Left forelimb (tissue), 1 donor: Measurements from ENCODE around the gene CEP95.
"Not testable (repeated sequence)": the region's sequence is repeated elsewhere in the genome, so short reads cannot be mapped to it uniquely, and the experiment has no call there.

Source experiments
- DNase-seq: peaks from one replicate; pipeline ENCODE4 v3.0.0-alpha.2; 2018; ENCODE audit warnings: low spot score

CEP95 gene

DNA sequence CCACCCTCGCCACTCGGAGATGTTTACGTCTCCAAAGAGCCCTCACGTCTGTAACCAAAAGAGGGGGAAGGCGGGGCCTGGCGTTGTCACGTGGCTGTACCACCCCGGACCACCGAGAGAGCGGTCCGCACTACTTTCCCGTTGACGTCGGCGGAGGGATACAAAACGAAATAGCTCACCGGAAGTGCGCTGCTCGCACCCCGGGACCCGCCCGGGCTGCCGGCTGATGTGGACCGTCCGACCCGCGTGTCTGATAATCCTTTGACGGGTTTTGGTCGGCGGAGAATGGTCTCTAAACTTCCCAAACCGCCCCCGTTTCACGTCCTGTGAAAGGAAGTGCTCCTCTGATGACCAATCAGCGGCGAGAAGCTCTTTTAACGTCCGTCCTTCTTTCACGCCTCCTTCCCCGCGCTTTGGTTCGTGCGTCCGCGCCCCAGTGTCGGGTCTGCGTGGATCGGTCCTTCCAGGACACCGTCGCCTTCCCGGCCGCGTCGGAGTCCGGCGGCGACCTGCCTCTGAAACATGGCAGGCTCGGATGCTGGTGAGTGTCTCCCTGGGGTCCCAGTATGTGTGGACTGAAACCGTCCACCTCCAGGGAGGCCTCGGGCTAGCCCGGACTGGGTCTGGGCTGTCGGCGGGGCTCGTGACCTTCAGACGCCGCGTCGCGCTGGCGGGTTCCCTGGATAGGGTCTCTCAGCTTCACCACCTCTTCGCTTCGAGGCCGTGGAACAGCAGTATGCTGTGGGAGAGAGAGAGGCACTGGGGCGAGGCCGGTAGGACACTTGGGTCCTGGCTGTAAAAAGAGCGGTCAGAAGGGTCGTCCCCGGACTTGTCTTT, at the start of gene CEP95:
TSS of gene CEP95 (plus strand) at position 402 of the 837 bp plus-strand sequence. CDS start at position 523, 121 bp downstream.
- DNase-seq = peak; percentile 95

- DNase-seq = no peak
Observed at GRCh38 chr17:64457156-64457555, 49.6 kb upstream of the CEP95 start.

DNA sequence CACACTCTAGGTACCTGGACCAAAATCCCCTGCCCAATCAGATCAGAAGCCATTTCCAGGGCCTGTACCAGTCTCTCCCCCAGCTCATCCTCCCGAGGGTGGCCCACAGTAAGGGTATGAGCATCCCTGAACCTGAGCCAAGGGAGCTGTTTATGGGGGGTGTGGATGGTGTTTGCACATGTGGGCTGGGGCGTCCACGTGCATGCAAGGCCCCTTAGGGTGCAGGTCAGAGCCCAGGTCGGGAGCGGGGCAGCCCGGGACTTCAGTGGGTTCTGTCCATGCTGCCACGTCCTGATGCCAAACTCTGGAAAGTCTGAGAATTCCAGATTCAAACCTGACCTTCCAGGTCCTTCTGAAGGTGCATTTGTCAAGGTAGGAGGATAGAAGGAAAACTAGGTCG, 48.0 kb upstream of the CEP95 start:
- no peak for DNase-seq

DNA sequence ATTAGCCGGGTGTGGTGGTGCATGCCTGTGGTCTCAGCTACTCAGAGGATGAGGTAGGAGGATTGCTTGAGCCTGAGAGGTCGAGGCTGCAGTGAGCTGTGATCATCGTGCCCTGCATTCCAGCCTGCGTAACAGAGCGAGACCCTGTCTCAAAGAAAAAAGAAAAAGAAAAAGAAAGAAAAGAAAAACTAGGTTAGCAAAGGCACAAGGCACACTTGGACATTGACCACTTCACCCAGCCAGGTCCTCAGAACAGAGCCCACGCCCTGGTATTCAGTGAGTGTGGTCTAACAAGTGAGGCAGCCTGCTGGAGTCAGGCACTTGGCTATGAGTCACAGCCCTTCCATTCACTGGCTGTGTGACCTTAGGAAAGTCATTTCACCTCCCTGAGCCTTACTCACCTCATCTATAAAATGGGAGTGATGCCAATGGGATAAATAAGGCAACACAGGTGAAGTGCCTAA, 47.5 kb upstream of the CEP95 start:
- DNase-seq = no peak

- not testable (repeated sequence) for DNase-seq
Observed at GRCh38 chr17:64459818-64460217, 47.0 kb upstream of the CEP95 start.

DNA sequence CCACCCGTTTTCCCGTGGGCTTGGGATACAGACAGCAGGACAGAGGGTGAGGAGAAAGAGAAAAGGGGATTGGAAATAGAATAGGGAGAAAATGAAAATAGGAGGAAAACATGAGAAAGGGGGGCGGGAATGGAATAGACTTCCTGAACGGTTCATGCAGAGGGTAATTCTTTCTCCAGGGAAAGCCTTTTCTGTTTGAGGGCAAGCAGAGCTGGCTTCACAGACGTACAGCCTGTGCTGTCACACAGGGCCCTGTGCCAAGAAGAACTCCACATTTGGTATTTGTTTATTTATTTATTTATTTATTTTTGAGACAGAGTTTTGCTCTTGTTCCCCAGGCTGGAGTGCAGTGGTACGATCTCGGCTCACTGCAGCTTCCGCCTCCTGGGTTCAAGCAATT, 45.8 kb upstream of the CEP95 start:
- DNase-seq = no peak

DNA sequence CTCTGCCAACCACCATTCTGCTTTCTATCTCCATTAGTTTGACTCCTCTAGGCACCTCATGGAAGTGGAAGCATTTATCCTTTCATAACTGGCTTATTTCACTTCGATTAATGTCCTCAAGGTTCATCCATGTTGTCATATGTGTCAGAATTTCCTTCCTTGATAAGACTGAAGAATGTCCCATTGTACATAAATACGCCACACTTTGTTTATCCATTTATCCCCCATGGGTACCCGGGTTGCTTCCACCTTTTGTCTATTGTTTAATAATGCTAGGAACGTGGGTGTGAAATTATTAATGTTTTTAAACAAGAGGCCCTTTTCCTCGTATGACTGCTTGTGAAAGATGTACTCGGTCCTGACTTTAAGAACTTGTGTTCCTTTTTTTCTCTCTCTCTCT, 45.0 kb upstream of the CEP95 start:
- no peak for DNase-seq

- DNase-seq = no peak
Observed at GRCh38 chr17:64466019-64466735, 40.6 kb upstream of the CEP95 start.

DNA sequence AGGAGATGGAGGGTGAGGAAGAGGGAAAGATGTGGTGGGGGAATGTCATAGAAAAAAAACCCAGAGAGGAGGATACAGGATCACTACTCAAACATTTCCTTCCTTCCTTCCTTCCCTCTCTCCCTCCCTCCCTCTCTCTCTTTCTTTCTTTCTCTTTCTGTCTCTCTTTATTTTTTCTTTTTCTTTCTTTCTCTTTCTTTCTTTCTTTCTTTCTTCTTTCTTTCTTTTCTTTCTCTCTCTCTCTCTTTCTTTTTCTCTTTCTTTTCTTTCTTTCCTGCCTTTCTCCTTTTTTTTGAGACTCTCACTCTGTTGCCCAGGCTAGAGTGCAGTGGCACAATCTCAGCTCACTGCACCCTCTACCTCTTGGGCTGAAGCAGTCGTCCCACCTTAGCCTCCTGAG, 39.9 kb upstream of the CEP95 start:
- not testable (repeated sequence) for DNase-seq

DNA sequence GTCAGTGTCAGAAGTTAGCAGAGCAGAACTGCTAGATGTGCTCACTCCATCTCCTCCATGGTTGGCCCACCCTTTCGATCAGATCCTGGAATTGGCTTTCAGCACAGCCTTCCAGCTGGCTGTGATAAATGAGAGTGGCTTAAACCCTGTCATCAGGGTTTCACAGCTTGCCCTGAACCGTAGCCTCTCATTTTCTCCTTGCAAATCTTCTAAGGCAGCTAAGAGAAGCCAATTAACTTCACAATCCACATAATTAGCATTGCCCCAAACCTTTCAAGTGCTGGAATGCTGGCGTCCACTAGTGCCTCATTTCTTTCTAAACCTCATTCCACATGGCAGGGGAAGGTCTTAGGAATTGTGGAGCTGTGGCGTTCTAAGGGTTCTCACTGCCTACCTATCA, 36.2 kb upstream of the CEP95 start:
- no peak for DNase-seq

- DNase-seq = no peak
Observed at GRCh38 chr17:64471440-64471839, 35.3 kb upstream of the CEP95 start.

GRCh38 chr17:64472564-64472963, 34.2 kb upstream of the CEP95 start:
- DNase-seq = no peak

DNA sequence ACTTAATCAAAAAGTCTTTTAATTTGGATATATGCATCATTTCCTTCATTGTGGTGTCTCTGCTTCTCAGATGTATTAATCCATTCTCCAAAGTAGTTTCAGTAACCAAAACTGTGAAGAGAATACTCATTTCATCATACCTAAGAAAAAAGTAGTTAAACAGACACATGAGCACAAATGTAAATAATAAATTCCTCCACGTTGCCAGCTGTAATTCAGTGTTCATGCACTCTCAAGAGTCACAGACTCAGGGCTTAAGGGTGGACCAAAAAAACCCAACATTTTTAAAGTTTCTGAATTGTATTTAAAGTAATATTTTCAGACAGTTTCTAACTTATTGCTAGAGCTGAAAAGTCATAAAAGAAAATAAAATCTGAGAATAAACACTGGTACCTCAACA, 28.9 kb upstream of the CEP95 start:
- no peak for DNase-seq

GRCh38 chr17:64480951-64481350, 25.8 kb upstream of the CEP95 start:
- no peak for DNase-seq

GRCh38 chr17:64484380-64484779, 22.4 kb upstream of the CEP95 start:
- no peak for DNase-seq

DNA sequence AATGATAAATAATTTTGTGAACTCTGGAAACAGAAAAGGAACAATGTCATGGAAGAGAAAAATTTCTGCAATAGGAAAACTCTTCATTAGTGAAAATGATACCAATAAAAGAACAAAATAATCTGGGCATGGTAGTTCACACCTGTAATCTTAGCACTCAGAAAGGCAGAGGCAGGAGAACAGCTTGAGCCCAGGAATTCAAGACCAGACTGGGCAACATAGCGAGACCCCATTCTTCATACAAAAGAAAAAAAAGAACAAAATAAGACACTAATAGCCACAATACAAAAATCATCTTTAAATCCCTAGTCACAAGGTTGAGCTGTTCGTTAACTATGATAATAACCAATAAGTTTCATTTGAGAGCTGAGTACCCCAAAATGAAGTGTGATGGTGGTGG, 18.5 kb upstream of the CEP95 start:
- DNase-seq = no peak

DNA sequence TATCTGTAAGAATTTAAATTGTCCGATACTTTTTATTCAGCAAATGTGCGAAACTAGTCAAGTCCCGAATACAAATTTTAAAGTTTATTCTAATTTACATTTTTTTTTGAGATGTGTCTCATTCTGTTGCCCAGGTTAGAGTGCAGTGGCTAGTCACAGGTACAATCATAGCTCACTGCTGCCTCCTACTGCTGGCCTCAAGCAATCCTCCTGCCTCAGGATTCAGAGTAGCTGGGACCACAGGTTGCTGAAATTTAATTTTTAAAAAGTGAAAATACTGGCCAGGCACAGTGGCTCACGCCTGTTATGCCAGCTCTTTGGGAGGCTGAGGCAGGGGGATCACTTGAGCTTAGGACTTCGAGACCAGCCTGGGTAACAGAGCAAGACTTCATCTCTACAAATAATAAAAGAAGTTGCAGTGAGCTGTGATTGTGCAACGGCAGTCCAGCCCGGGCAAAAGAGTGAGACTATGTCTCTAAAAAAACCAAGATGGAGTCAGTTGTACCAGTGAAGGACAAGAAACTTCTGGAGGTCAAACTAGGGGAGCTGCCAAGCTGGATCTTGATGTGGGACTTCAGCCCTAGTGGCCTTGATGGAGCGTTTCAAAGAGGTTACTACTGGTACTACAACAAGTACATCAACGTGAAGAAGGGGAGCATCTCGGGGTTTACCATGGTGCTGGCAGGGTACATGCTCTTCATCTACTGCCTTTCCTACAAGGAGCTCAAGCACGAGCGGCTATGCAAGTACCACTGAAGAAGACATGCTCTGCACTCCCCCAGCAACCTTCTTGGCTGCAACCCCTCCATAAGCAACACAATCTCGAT, 15.5 kb upstream of the CEP95 start:
- no peak for DNase-seq

GRCh38 chr17:64491994-64492393, 14.8 kb upstream of the CEP95 start:
- DNase-seq = no peak

GRCh38 chr17:64492481-64493109, 14.2 kb upstream of the CEP95 start:
- DNase-seq = no peak

- no peak for DNase-seq
Observed at GRCh38 chr17:64494121-64494520, 12.7 kb upstream of the CEP95 start.

DNA sequence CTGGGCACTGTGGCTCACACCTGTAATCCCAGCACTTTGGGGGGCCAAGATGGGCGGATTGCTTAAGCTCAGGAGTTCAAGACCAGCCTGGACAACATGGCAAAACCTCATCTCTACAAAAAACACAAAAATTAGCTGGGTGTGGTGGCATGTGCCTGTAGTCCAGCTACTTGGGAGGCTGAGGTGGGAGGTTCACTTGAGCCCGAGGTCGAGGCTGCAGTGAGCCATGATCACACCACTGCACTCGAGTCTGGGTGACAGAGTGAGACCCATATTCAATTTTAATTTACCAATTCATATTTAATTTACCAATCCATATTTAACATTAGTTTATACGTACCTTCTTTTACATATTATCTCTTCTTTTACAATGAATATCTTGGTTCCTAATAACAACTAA, 11.5 kb upstream of the CEP95 start:
- DNase-seq = not testable (repeated sequence)

GRCh38 chr17:64496348-64496785, 10.4 kb upstream of the CEP95 start:
- no peak for DNase-seq
